ENCODE data around the gene SH2D2A.

Gene SH2D2A

GRCh38 chr1:156812293-156812990 lies 4.2 kb downstream of the SH2D2A start:
- peaks cover 22% of the 10 kb centered on the region for H3K4me1 ChIP-seq (ENCODE audit: insufficient read depth, low read length)
- no peak for TF ChIP-seq EZH2 (IDR thresholded peaks at IDR 0.05; ENCODE audit: borderline replicate concordance, low read depth, low read length, severe bottlenecking)
- TF ChIP-seq CTCF (IDR thresholded peaks at IDR 0.05; ENCODE audit: borderline replicate concordance, extremely low read depth, low read length, poor library complexity, severe bottlenecking): no peak
- no peak overlapping the region for H3K27ac ChIP-seq (ENCODE audit: low read length)
- H3K4me3 ChIP-seq (ENCODE audit: low read depth in 1 of 2, low read length in 2 of 2): no peak overlapping the region
- no peaks in the 10 kb centered on the region for H4K20me1 ChIP-seq (ENCODE audit: insufficient read depth, low read length)
- H2AFZ ChIP-seq (ENCODE audit: low read depth, low read length): no peak overlapping the region
- no peaks in the 10 kb centered on the region for H3K27me3 ChIP-seq (ENCODE audit: insufficient read depth, low read length, poor library complexity)
- no peaks in the 10 kb centered on the region for H3K79me2 ChIP-seq (ENCODE audit: insufficient read depth, low read length)
- no peak for ATAC-seq (ENCODE audit: insufficient read depth, low read depth)
- no peak overlapping the region for H3K4me2 ChIP-seq (ENCODE audit: insufficient read depth, low read length)
- no peak for DNase-seq
- no peaks in the 10 kb centered on the region for H3K36me3 ChIP-seq (ENCODE audit: insufficient read depth, low read length)
- H3K9ac ChIP-seq (ENCODE audit: low read depth, low read length): no peak overlapping the region
- no peaks in the 10 kb centered on the region for H3K9me3 ChIP-seq (ENCODE audit: insufficient read depth, low read length, severe bottlenecking)

GRCh38 chr1:156811168-156811567 lies 5.5 kb downstream of the SH2D2A start:
- Histone ChIP-seq H3K9me3 (ENCODE audit: insufficient read depth, low read length, severe bottlenecking) (no peaks in the 10 kb centered on the region), H2AFZ (ENCODE audit: low read depth, low read length) (no peak overlapping the region)

GRCh38 chr1:156809711-156810366 lies 6.8 kb downstream of the SH2D2A start:
- no peaks in the 10 kb centered on the region for H3K9me3 ChIP-seq (ENCODE audit: insufficient read depth, low read length, severe bottlenecking)
- H2AFZ ChIP-seq (ENCODE audit: low read depth, low read length): no peak overlapping the region
- no peak overlapping the region for H3K4me3 ChIP-seq (ENCODE audit: low read depth in 1 of 2, low read length in 2 of 2)
- H3K4me1 ChIP-seq (ENCODE audit: insufficient read depth, low read length): no peaks in the 10 kb centered on the region
- no peaks in the 10 kb centered on the region for H3K79me2 ChIP-seq (ENCODE audit: insufficient read depth, low read length)
- no peak overlapping the region for H3K27ac ChIP-seq (ENCODE audit: low read length)
- no peak for TF ChIP-seq CTCF (IDR thresholded peaks at IDR 0.05; ENCODE audit: borderline replicate concordance, extremely low read depth, low read length, poor library complexity, severe bottlenecking)
- TF ChIP-seq EZH2 (IDR thresholded peaks at IDR 0.05; ENCODE audit: borderline replicate concordance, low read depth, low read length, severe bottlenecking): no peak
- H3K27me3 ChIP-seq (ENCODE audit: insufficient read depth, low read length, poor library complexity): no peaks in the 10 kb centered on the region
- ATAC-seq (ENCODE audit: insufficient read depth, low read depth) (no peak), DNase-seq (no peak)
- no peak overlapping the region for H3K9ac ChIP-seq (ENCODE audit: low read depth, low read length)
- H4K20me1 ChIP-seq (ENCODE audit: insufficient read depth, low read length): no peaks in the 10 kb centered on the region
- no peak overlapping the region for H3K4me2 ChIP-seq (ENCODE audit: insufficient read depth, low read length)
- H3K36me3 ChIP-seq (ENCODE audit: insufficient read depth, low read length): no peaks in the 10 kb centered on the region

More at GRCh38 chr1:156811168-156811567, 5.5 kb downstream of the SH2D2A start:
- Histone ChIP-seq H4K20me1 (ENCODE audit: insufficient read depth, low read length) (no peaks in the 10 kb centered on the region), H3K4me2 (ENCODE audit: insufficient read depth, low read length) (no peak overlapping the region), H3K79me2 (ENCODE audit: insufficient read depth, low read length) (no peaks in the 10 kb centered on the region), H3K9ac (ENCODE audit: low read depth, low read length) (no peak overlapping the region), H3K27ac (ENCODE audit: low read length) (no peak overlapping the region), H3K4me3 (ENCODE audit: low read depth in 1 of 2, low read length in 2 of 2) (no peak overlapping the region), H3K27me3 (ENCODE audit: insufficient read depth, low read length, poor library complexity) (no peaks in the 10 kb centered on the region), H3K36me3 (ENCODE audit: insufficient read depth, low read length) (no peaks in the 10 kb centered on the region), H3K4me1 (ENCODE audit: insufficient read depth, low read length) (peaks cover 10% of the 10 kb centered on the region)
- no peak for ATAC-seq (ENCODE audit: insufficient read depth, low read depth)
- no peak for TF ChIP-seq CTCF (IDR thresholded peaks at IDR 0.05; ENCODE audit: borderline replicate concordance, extremely low read depth, low read length, poor library complexity, severe bottlenecking)
- TF ChIP-seq EZH2 (IDR thresholded peaks at IDR 0.05; ENCODE audit: borderline replicate concordance, low read depth, low read length, severe bottlenecking): no peak
- no peak for DNase-seq

All from DND-41 (cell line).